Peyer's patch (tissue), 4 donors: ENCODE results near the gene HBA2. TPM values are rescaled to one million over a fixed set of nuclear protein-coding genes. Genes with fewer than 3 reads are reported as not detected.
"Not testable (repeated sequence)": the region's sequence is repeated elsewhere in the genome, so short reads cannot be mapped to it uniquely, and the experiment has no call there.

Experiments
- DNase-seq, 3 donors: peaks; one replicate each; pipeline ENCODE4 v3.0.0-alpha.2; 2017 to 2019
- H3K27ac ChIP-seq, 4 donors: fragments of 200-600 bp; sonication (generic); one replicate each; pipeline ENCODE4 v1.5.1; 2016 to 2019
- H3K27me3 ChIP-seq, 2 donors: fragments of 200-600 bp; sonication (generic); one replicate each; pipeline ENCODE4 v1.5.1; 2019
- H3K36me3 ChIP-seq, 3 donors: fragments of 200-600 bp; sonication (generic); one replicate each; pipeline ENCODE4 v1.5.1; 2016 to 2019
- H3K4me1 ChIP-seq, 4 donors: fragments of 200-600 bp; sonication (generic); one replicate each; pipeline ENCODE4 v1.5.1; 2016 to 2019
- H3K4me3 ChIP-seq, 4 donors: fragments of 200-600 bp; sonication (generic); 1 replicate in 3 of 4; 2 replicates in 1 of 4; pipeline ENCODE4 v1.5.1; 2016 to 2019; ENCODE audit warnings: mild to moderate bottlenecking in 1 of 4
- H3K9me3 ChIP-seq, 4 donors: fragments of 200-600 bp; sonication (generic); one replicate each; pipeline ENCODE4 v1.5.1; 2016 to 2019; ENCODE audit warnings: mild to moderate bottlenecking in 1 of 4
- POLR2A ChIP-seq, 2 donors: fragments of 450-650 bp; IDR thresholded peaks; one replicate each; pipeline ENCODE4 v1.5.1; 2017; ENCODE audit warnings: antibody characterized with exemption in 2 of 2, mild to moderate bottlenecking in 2 of 2, moderate library complexity in 2 of 2
- total RNA-seq, 4 donors: library from RNA; depleted of rRNA; stranded (reverse); fragments of >200 nt; gene quantifications; one replicate each; pipeline ENCODE4 v1.1.0, GENCODE V29; 2016
- TF ChIP-seq, protein P1 (sequence below), 6 experiments: fragments of 450-650 bp in 4 of 6; fragments of 200-600 bp in 2 of 6; sonication (generic) in 1 of 6; IDR thresholded peaks; one replicate each; pipeline ENCODE4 v1.5.1; 2017 to 2019; ENCODE audit warnings: antibody characterized with exemption in 6 of 6, mild to moderate bottlenecking in 3 of 6, moderate library complexity in 1 of 6

The HBA2 gene
- total RNA-seq, 4 donors from 2014 or later = 9.1 TPM; not detected in 3

DNA sequence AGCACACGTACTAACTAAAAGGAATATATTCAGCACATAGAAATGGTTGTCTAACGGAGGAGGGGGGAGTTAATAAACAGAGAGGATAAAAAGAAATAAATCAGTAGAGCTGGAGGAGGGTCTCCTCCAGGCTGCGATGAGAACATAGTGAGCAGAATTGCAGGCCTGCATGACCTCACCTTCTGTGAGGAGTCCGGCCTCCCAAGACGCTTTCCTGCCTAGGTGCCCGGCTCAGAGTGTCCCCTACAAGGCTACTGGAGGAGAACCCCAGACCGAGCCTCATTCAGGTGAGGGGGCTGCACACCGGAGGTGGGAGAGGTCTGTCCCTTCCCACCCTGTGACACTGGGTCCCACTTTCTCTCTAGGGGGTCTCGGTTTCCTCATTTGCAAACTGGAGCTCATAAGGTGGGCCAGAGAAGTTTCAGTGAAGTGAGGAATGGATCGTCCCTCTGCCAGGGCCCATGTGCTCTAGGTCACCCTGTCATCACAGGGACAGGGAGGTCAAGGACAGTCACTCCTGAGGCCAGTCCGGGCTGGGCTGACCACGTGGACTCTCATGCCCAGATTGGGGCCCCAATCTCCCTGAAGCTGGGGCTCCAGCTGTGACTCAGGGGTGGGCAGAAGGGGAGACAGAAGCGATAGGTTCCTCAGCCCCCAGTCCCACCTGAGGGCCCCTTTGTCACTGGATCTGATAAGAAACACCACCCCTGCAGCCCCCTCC, 10.2 kb upstream of the HBA2 start:
- H3K27me3 ChIP-seq = peaks cover 0 to 25% of the 10 kb centered on the region in 2 donors

DNA sequence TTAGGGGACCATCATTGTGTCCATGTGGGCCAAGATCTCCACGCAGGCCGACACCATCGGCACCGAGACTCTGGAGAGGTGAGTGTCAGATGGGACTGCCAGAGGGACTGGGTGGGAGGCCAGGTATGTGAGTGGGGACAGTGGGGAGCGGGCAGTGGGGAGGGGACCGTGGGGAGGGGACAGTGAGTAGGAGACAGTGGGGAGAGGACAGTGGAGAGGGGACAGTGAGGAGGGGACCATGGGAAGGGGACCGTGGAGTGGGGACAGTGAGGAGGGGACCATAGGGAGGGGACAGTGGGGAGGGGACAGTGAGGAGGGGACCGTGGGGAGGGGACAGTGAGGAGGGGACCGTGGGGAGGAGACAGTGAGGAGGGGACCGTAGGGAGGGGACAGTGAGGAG, 9.5 kb upstream of the HBA2 start:
- H3K27ac ChIP-seq, DNase-seq, H3K36me3 ChIP-seq, H3K9me3 ChIP-seq, H3K4me3 ChIP-seq: not testable (repeated sequence)
- Histone ChIP-seq H3K4me1 (peaks cover 0 to 18% (median 8%) of the 10 kb centered on the region in 4 donors), H3K27me3 (peaks cover 0 to 31% of the 10 kb centered on the region in 2 donors)

More for the DNA sequence above, 10.2 kb upstream of the HBA2 start:
- H3K4me1 ChIP-seq = peaks cover 0 to 18% (median 8%) of the 10 kb centered on the region in 4 donors
- DNase-seq = no peak
- no peak for TF ChIP-seq POLR2A (IDR thresholded peaks at IDR 0.05)
- TF ChIP-seq, protein P1, sequence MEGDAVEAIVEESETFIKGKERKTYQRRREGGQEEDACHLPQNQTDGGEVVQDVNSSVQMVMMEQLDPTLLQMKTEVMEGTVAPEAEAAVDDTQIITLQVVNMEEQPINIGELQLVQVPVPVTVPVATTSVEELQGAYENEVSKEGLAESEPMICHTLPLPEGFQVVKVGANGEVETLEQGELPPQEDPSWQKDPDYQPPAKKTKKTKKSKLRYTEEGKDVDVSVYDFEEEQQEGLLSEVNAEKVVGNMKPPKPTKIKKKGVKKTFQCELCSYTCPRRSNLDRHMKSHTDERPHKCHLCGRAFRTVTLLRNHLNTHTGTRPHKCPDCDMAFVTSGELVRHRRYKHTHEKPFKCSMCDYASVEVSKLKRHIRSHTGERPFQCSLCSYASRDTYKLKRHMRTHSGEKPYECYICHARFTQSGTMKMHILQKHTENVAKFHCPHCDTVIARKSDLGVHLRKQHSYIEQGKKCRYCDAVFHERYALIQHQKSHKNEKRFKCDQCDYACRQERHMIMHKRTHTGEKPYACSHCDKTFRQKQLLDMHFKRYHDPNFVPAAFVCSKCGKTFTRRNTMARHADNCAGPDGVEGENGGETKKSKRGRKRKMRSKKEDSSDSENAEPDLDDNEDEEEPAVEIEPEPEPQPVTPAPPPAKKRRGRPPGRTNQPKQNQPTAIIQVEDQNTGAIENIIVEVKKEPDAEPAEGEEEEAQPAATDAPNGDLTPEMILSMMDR (IDR thresholded peaks at IDR 0.05) = no peak
- H3K27ac ChIP-seq = no peak overlapping the region
- no peak overlapping the region for H3K4me3 ChIP-seq
- no peaks in the 10 kb centered on the region for H3K36me3 ChIP-seq
- no peaks in the 10 kb centered on the region for H3K9me3 ChIP-seq

DNA sequence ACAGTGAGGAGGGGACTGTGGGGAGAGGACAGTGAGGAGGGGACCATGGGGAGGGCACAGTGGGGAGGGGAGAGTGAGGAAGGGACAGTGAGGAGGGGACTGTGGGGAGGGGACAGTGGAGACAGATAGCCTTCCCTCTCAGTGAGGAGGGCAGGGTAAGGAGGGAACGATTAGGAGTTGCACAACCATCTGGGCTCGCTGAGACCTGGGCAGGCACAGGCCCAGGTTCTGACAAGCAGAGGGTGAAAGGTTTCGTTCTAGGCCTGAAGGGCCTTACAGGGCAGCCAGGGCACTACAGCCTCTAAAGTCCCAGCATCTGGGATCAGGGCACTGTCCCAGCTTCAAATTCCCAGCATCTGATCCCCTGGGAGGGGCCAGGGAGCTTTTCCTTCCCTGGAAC, 9.0 kb upstream of the HBA2 start:
- H3K36me3 ChIP-seq, DNase-seq, H3K4me3 ChIP-seq, H3K27ac ChIP-seq, H3K9me3 ChIP-seq: not testable (repeated sequence)
- Histone ChIP-seq H3K4me1 (peaks cover 0 to 18% (median 8%) of the 10 kb centered on the region in 4 donors), H3K27me3 (peaks cover 0 to 36% of the 10 kb centered on the region in 2 donors)

DNA sequence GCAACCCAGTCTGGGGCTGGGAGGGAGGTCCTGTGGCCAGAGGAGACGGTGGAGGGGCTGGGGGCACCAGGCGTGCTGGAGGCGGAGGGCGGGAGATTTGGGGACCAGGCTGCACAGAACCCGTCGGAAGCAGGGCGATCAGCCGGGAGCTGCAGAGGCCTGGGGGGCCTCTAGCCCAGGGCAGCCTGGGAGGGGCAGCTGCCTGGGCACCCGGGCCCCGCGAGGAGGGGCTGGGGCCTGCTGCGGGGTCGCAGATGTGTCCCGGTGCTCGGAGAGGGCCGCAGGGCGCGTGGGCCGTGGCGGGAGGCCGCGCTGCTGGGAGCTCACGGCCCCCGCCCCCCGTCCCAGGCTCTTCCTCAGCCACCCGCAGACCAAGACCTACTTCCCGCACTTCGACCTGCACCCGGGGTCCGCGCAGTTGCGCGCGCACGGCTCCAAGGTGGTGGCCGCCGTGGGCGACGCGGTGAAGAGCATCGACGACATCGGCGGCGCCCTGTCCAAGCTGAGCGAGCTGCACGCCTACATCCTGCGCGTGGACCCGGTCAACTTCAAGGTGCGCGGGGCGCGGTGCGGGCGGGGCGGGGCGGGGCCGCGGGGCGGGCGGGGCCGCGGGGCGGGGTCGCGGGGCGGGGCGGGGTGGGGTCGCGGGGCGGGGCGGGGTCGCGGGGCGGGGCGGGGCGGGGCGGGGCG, 8.4 kb upstream of the HBA2 start:
- not testable (repeated sequence) for H3K27ac ChIP-seq, H3K9me3 ChIP-seq, H3K36me3 ChIP-seq, H3K4me3 ChIP-seq, DNase-seq
- peaks cover 0 to 42% of the 10 kb centered on the region in 2 donors for H3K27me3 ChIP-seq
- peaks cover 0 to 18% (median 8%) of the 10 kb centered on the region in 4 donors for H3K4me1 ChIP-seq

DNA sequence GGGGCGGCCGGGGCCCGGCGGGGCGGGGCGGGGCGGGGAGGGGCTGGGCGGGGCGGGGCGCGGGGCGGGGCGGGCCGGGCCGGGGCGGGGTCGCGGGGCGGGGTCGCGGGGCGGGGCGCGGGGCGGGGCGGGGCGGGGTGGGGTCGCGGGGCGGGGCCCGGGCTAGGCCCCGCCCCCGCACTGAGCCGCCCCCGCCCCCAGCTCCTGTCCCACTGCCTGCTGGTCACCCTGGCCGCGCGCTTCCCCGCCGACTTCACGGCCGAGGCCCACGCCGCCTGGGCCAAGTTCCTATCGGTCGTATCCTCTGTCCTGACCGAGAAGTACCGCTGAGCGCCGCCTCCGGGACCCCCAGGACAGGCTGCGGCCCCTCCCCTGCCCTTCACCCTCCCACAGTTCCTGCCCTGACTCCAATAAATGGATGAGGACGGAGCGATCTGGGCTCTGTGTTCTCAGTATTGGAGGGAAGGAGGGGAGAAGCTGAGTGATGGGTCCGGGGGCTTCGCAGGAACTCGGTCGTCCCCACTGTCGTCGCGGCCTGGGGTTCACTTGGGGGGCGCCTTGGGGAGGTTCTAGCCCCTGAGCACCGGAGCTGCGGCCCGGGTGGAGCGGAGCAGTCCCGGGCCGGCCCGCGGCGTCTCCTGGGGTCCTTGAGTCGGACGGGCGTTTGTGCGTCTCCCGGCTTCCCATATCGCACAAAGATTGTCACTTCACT, 7.7 kb upstream of the HBA2 start:
- Histone ChIP-seq H3K4me3 (peak overlapping the region in 1 of 4 donors; percentile 12), H3K9me3 (no peaks in the 10 kb centered on the region), H3K27me3 (peaks cover 0 to 42% of the 10 kb centered on the region in 2 donors), H3K36me3 (no peaks in the 10 kb centered on the region), H3K4me1 (peaks cover 0 to 18% (median 8%) of the 10 kb centered on the region in 4 donors), H3K27ac (no peak overlapping the region)
- DNase-seq = no peak
- TF ChIP-seq, protein P1 (IDR thresholded peaks at IDR 0.05) = no peak
- no peak for TF ChIP-seq POLR2A (IDR thresholded peaks at IDR 0.05)

DNA sequence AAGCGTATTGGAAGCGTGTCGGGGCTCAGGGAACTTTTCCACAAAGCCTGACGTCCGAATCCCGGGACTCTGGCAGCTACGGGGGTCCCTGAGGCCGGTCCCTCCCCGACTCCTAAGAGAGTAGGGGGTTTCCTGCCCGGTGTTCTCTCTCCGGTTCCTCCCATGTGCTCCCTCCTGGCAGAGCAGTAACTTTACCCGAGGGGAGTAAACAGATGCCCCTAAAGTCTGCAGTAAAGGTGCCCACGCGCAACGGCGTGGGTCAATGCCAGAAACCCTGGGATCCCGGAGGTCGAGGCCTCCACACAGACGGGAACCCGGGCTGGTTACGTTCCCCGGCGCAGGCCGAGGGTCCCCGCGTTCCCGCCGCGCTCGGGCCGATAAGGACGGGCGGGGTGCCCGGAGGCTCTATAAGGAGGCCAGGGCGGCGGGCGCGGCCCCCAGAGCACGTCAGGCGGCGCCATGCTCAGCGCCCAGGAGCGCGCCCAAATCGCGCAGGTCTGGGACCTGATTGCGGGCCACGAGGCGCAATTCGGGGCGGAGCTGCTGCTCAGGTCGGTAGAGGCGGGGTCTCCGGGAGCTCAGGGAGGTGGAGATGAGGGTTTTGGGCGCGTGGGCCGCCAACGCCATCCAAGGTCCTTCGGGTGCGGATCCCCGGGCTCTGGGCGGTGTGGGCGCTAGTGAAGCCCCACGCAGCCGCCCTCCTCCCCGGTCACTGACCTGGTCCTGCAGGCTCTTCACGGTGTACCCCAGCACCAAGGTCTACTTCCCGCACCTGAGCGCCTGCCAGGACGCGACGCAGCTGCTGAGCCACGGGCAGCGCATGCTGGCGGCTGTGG, 6.9 kb upstream of the HBA2 start, which contains the start of gene HBM:
HBM (plus strand) TSS at position 440 of the 836 bp plus-strand sequence; CDS start at position 460, 20 bp downstream.
- peaks cover 0 to 42% of the 10 kb centered on the region in 2 donors for H3K27me3 ChIP-seq
- no peak for DNase-seq

More for the DNA sequence above, 6.9 kb upstream of the HBA2 start, which contains the start of gene HBM:
- Histone ChIP-seq H3K4me1 (peaks cover 0 to 18% (median 8%) of the 10 kb centered on the region in 4 donors), H3K27ac (no peak within 1 kb of the TSS), H3K9me3 (no peaks in the 10 kb centered on the region), H3K4me3 (peak within 1 kb of the TSS in 1 of 4 donors; percentile 12), H3K36me3 (no peaks in the 10 kb centered on the region)
- TF ChIP-seq, protein P1 (IDR thresholded peaks at IDR 0.05) = no peak
- no peak for TF ChIP-seq POLR2A (IDR thresholded peaks at IDR 0.05)
